Neuron (in vitro differentiated cells): ENCODE data around the gene HOMER3.

ENCODE experiments used
- H2AFZ ChIP-seq: one replicate; pipeline ENCODE4 v1.6.1; 2013; ENCODE audit warnings: low read depth, mild to moderate bottlenecking, inconsistent platforms, low read length, moderate library complexity
- H3K27me3 ChIP-seq: one replicate; pipeline ENCODE4 v1.6.1; 2013; ENCODE audit warnings: low read length; ENCODE audit not compliant: insufficient read depth
- H3K36me3 ChIP-seq: one replicate; pipeline ENCODE4 v1.6.1; 2013; ENCODE audit warnings: low read length; ENCODE audit not compliant: insufficient read depth
- H3K4me1 ChIP-seq: one replicate; pipeline ENCODE4 v1.6.1; 2013; ENCODE audit warnings: low read length; ENCODE audit not compliant: insufficient read depth
- H3K4me3 ChIP-seq: 2 replicates; pipeline ENCODE4 v1.5.1; 2013; ENCODE audit warnings: mild to moderate bottlenecking, low read length, moderate library complexity
- H3K9me3 ChIP-seq: one replicate; pipeline ENCODE4 v1.6.1; 2013; ENCODE audit warnings: low read length

Gene HOMER3

GRCh38 chr19:18948075-18948975 is 7.3 kb upstream of the HOMER3 start:
- no peaks in the 10 kb centered on the region for H3K27me3 ChIP-seq
- H3K4me1 ChIP-seq: no peaks in the 10 kb centered on the region
- no peaks in the 10 kb centered on the region for H3K9me3 ChIP-seq
- H3K4me3 ChIP-seq: no peak overlapping the region
- no peak overlapping the region for H2AFZ ChIP-seq
- H3K36me3 ChIP-seq: no peaks in the 10 kb centered on the region

- H3K27me3 ChIP-seq: no peaks in the 10 kb centered on the region
- no peak overlapping the region for H3K4me3 ChIP-seq
- H2AFZ ChIP-seq: no peak overlapping the region
- H3K36me3 ChIP-seq: no peaks in the 10 kb centered on the region
- no peaks in the 10 kb centered on the region for H3K9me3 ChIP-seq
- no peaks in the 10 kb centered on the region for H3K4me1 ChIP-seq
Observed at GRCh38 chr19:18946918-18947317, 5.9 kb upstream of the HOMER3 start.

- Histone ChIP-seq H3K9me3 (no peaks in the 10 kb centered on the region), H3K36me3 (no peaks in the 10 kb centered on the region), H2AFZ (no peak overlapping the region), H3K27me3 (no peaks in the 10 kb centered on the region), H3K4me1 (peaks cover 3% of the 10 kb centered on the region), H3K4me3 (no peak overlapping the region)
Observed at GRCh38 chr19:18946335-18946734, 5.3 kb upstream of the HOMER3 start.

GRCh38 chr19:18945297-18945696 is 4.3 kb upstream of the HOMER3 start:
- Histone ChIP-seq H3K4me1 (peaks cover 4% of the 10 kb centered on the region), H3K27me3 (no peaks in the 10 kb centered on the region), H2AFZ (no peak overlapping the region), H3K4me3 (no peak overlapping the region), H3K9me3 (no peaks in the 10 kb centered on the region), H3K36me3 (no peaks in the 10 kb centered on the region)

- Histone ChIP-seq H3K4me3 (no peak overlapping the region), H3K27me3 (no peaks in the 10 kb centered on the region), H3K4me1 (peaks cover 9% of the 10 kb centered on the region), H2AFZ (no peak overlapping the region), H3K9me3 (no peaks in the 10 kb centered on the region), H3K36me3 (peaks cover 5% of the 10 kb centered on the region)
Observed at GRCh38 chr19:18943465-18943864, 2.4 kb upstream of the HOMER3 start.

GRCh38 chr19:18942692-18943091 is 1.7 kb upstream of the HOMER3 start:
- no peaks in the 10 kb centered on the region for H3K27me3 ChIP-seq
- H2AFZ ChIP-seq: no peak overlapping the region

GRCh38 chr19:18941628-18942354 is 774 bp upstream of the HOMER3 start:
- H3K4me3 ChIP-seq: peak overlapping the region; percentile 38
- H3K9me3 ChIP-seq: no peaks in the 10 kb centered on the region

More at GRCh38 chr19:18942692-18943091, 1.7 kb upstream of the HOMER3 start:
- H3K9me3 ChIP-seq: no peaks in the 10 kb centered on the region
- no peak overlapping the region for H3K4me3 ChIP-seq
- peaks cover 11% of the 10 kb centered on the region for H3K36me3 ChIP-seq
- peaks cover 9% of the 10 kb centered on the region for H3K4me1 ChIP-seq

GRCh38 chr19:18939922-18940768 is 872 bp downstream of the HOMER3 start:
- H2AFZ ChIP-seq: peak overlapping the region; percentile 61
- no peaks in the 10 kb centered on the region for H3K9me3 ChIP-seq

More at GRCh38 chr19:18941628-18942354, 774 bp upstream of the HOMER3 start:
- H2AFZ ChIP-seq: no peak overlapping the region
- no peaks in the 10 kb centered on the region for H3K27me3 ChIP-seq
- peaks cover 9% of the 10 kb centered on the region for H3K4me1 ChIP-seq
- H3K36me3 ChIP-seq: peaks cover 14% of the 10 kb centered on the region

GRCh38 chr19:18939163-18939562 is 1.9 kb downstream of the HOMER3 start:
- no peak overlapping the region for H2AFZ ChIP-seq
- peak overlapping the region; percentile 99 for H3K4me3 ChIP-seq
- peaks cover 9% of the 10 kb centered on the region for H3K4me1 ChIP-seq
- no peaks in the 10 kb centered on the region for H3K27me3 ChIP-seq
- H3K9me3 ChIP-seq: no peaks in the 10 kb centered on the region
- H3K36me3 ChIP-seq: peaks cover 26% of the 10 kb centered on the region

More at GRCh38 chr19:18939922-18940768, 872 bp downstream of the HOMER3 start:
- peaks cover 20% of the 10 kb centered on the region for H3K36me3 ChIP-seq
- peaks cover 9% of the 10 kb centered on the region for H3K4me1 ChIP-seq
- peak overlapping the region; percentile 99 for H3K4me3 ChIP-seq
- H3K27me3 ChIP-seq: no peaks in the 10 kb centered on the region

GRCh38 chr19:18933297-18933696 is 7.7 kb downstream of the HOMER3 start:
- Histone ChIP-seq H3K27me3 (no peaks in the 10 kb centered on the region), H3K36me3 (peaks cover 56% of the 10 kb centered on the region), H3K4me1 (no peaks in the 10 kb centered on the region), H3K9me3 (no peaks in the 10 kb centered on the region), H2AFZ (no peak overlapping the region), H3K4me3 (no peak overlapping the region)

GRCh38 chr19:18932216-18932841 is 8.7 kb downstream of the HOMER3 start:
- Histone ChIP-seq H3K27me3 (no peaks in the 10 kb centered on the region), H2AFZ (no peak overlapping the region), H3K4me3 (no peak overlapping the region), H3K36me3 (peaks cover 58% of the 10 kb centered on the region), H3K9me3 (no peaks in the 10 kb centered on the region), H3K4me1 (no peaks in the 10 kb centered on the region)

GRCh38 chr19:18931316-18932162 is 9.5 kb downstream of the HOMER3 start:
- H3K4me3 ChIP-seq: no peak overlapping the region
- no peaks in the 10 kb centered on the region for H3K9me3 ChIP-seq
- H3K36me3 ChIP-seq: peaks cover 60% of the 10 kb centered on the region
- H3K27me3 ChIP-seq: no peaks in the 10 kb centered on the region
- no peak overlapping the region for H2AFZ ChIP-seq
- no peaks in the 10 kb centered on the region for H3K4me1 ChIP-seq
